ENCODE results near the gene OPN1MW.
"Not testable (repeated sequence)": the region's sequence is repeated elsewhere in the genome, so short reads cannot be mapped to it uniquely, and the experiment has no call there.

The OPN1MW gene

GRCh38 chrX:154157207-154157606 is 25.2 kb upstream of the OPN1MW start:
- not testable (repeated sequence) for H3K4me2 ChIP-seq (ENCODE audit: low read length); H3K36me3 ChIP-seq (ENCODE audit: insufficient read depth, low read length); H3K27me3 ChIP-seq (ENCODE audit: control insufficient read depth, insufficient read depth, low read length); H3K9me3 ChIP-seq (replicated peaks; ENCODE audit: low read length); H3K9ac ChIP-seq (ENCODE audit: low read depth, low read length); H3K4me3 ChIP-seq (ENCODE audit: low read length); H3K4me1 ChIP-seq (ENCODE audit: control insufficient read depth, insufficient read depth, low read length)

- H3K9me3 ChIP-seq (replicated peaks; ENCODE audit: low read length); H3K4me1 ChIP-seq (ENCODE audit: control insufficient read depth, insufficient read depth, low read length); H3K4me2 ChIP-seq (ENCODE audit: low read length); H3K4me3 ChIP-seq (ENCODE audit: low read length); H3K27me3 ChIP-seq (ENCODE audit: control insufficient read depth, insufficient read depth, low read length); H3K36me3 ChIP-seq (ENCODE audit: insufficient read depth, low read length); H3K9ac ChIP-seq (ENCODE audit: low read depth, low read length): not testable (repeated sequence)
Measured at GRCh38 chrX:154159345-154159744, 23.1 kb upstream of the OPN1MW start.

- not testable (repeated sequence) for H3K9me3 ChIP-seq (replicated peaks; ENCODE audit: low read length); H3K4me1 ChIP-seq (ENCODE audit: control insufficient read depth, insufficient read depth, low read length); H3K9ac ChIP-seq (ENCODE audit: low read depth, low read length); H3K36me3 ChIP-seq (ENCODE audit: insufficient read depth, low read length); H3K27me3 ChIP-seq (ENCODE audit: control insufficient read depth, insufficient read depth, low read length); H3K4me2 ChIP-seq (ENCODE audit: low read length); H3K4me3 ChIP-seq (ENCODE audit: low read length)
Measured at GRCh38 chrX:154164902-154165301, 17.5 kb upstream of the OPN1MW start.

- H3K36me3 ChIP-seq (ENCODE audit: insufficient read depth, low read length); H3K4me2 ChIP-seq (ENCODE audit: low read length): not testable (repeated sequence)
Measured at GRCh38 chrX:154168384-154168783, 14.0 kb upstream of the OPN1MW start.

GRCh38 chrX:154172535-154172943 is 9.9 kb upstream of the OPN1MW start:
- not testable (repeated sequence) for H3K4me2 ChIP-seq (ENCODE audit: low read length); H3K4me3 ChIP-seq (ENCODE audit: low read length); H3K36me3 ChIP-seq (ENCODE audit: insufficient read depth, low read length); H3K9ac ChIP-seq (ENCODE audit: low read depth, low read length); H3K4me1 ChIP-seq (ENCODE audit: control insufficient read depth, insufficient read depth, low read length); H3K9me3 ChIP-seq (replicated peaks; ENCODE audit: low read length); H3K27me3 ChIP-seq (ENCODE audit: control insufficient read depth, insufficient read depth, low read length)

More at GRCh38 chrX:154168384-154168783, 14.0 kb upstream of the OPN1MW start:
- H3K4me3 ChIP-seq (ENCODE audit: low read length); H3K27me3 ChIP-seq (ENCODE audit: control insufficient read depth, insufficient read depth, low read length); H3K9ac ChIP-seq (ENCODE audit: low read depth, low read length); H3K9me3 ChIP-seq (replicated peaks; ENCODE audit: low read length); H3K4me1 ChIP-seq (ENCODE audit: control insufficient read depth, insufficient read depth, low read length): not testable (repeated sequence)

GRCh38 chrX:154174356-154174755 is 8.0 kb upstream of the OPN1MW start:
- not testable (repeated sequence) for H3K9ac ChIP-seq (ENCODE audit: low read depth, low read length); H3K4me2 ChIP-seq (ENCODE audit: low read length); H3K4me1 ChIP-seq (ENCODE audit: control insufficient read depth, insufficient read depth, low read length); H3K4me3 ChIP-seq (ENCODE audit: low read length); H3K27me3 ChIP-seq (ENCODE audit: control insufficient read depth, insufficient read depth, low read length); H3K9me3 ChIP-seq (replicated peaks; ENCODE audit: low read length); H3K36me3 ChIP-seq (ENCODE audit: insufficient read depth, low read length)

GRCh38 chrX:154183794-154184193 is 1.4 kb downstream of the OPN1MW start:
- not testable (repeated sequence) for H3K4me3 ChIP-seq (ENCODE audit: low read length); H3K9ac ChIP-seq (ENCODE audit: low read depth, low read length); H3K4me2 ChIP-seq (ENCODE audit: low read length); H3K4me1 ChIP-seq (ENCODE audit: control insufficient read depth, insufficient read depth, low read length); H3K9me3 ChIP-seq (replicated peaks; ENCODE audit: low read length); H3K27me3 ChIP-seq (ENCODE audit: control insufficient read depth, insufficient read depth, low read length); H3K36me3 ChIP-seq (ENCODE audit: insufficient read depth, low read length)

- H3K4me1 ChIP-seq (ENCODE audit: control insufficient read depth, insufficient read depth, low read length); H3K9me3 ChIP-seq (replicated peaks; ENCODE audit: low read length); H3K4me3 ChIP-seq (ENCODE audit: low read length); H3K9ac ChIP-seq (ENCODE audit: low read depth, low read length); H3K27me3 ChIP-seq (ENCODE audit: control insufficient read depth, insufficient read depth, low read length); H3K4me2 ChIP-seq (ENCODE audit: low read length); H3K36me3 ChIP-seq (ENCODE audit: insufficient read depth, low read length): not testable (repeated sequence)
Measured at GRCh38 chrX:154192846-154193245, 10.4 kb downstream of the OPN1MW start.

- H3K9ac ChIP-seq (ENCODE audit: low read depth, low read length); H3K4me3 ChIP-seq (ENCODE audit: low read length); H3K9me3 ChIP-seq (replicated peaks; ENCODE audit: low read length); H3K27me3 ChIP-seq (ENCODE audit: control insufficient read depth, insufficient read depth, low read length); H3K4me2 ChIP-seq (ENCODE audit: low read length); H3K4me1 ChIP-seq (ENCODE audit: control insufficient read depth, insufficient read depth, low read length); H3K36me3 ChIP-seq (ENCODE audit: insufficient read depth, low read length): not testable (repeated sequence)
Measured at GRCh38 chrX:154194316-154194715, 11.9 kb downstream of the OPN1MW start.

GRCh38 chrX:154196466-154196865 is 14.1 kb downstream of the OPN1MW start:
- H3K36me3 ChIP-seq (ENCODE audit: insufficient read depth, low read length); H3K4me3 ChIP-seq (ENCODE audit: low read length); H3K4me1 ChIP-seq (ENCODE audit: control insufficient read depth, insufficient read depth, low read length); H3K9me3 ChIP-seq (replicated peaks; ENCODE audit: low read length); H3K4me2 ChIP-seq (ENCODE audit: low read length); H3K9ac ChIP-seq (ENCODE audit: low read depth, low read length); H3K27me3 ChIP-seq (ENCODE audit: control insufficient read depth, insufficient read depth, low read length): not testable (repeated sequence)

- H3K4me1 ChIP-seq (ENCODE audit: control insufficient read depth, insufficient read depth, low read length); H3K36me3 ChIP-seq (ENCODE audit: insufficient read depth, low read length); H3K9me3 ChIP-seq (replicated peaks; ENCODE audit: low read length); H3K9ac ChIP-seq (ENCODE audit: low read depth, low read length); H3K4me3 ChIP-seq (ENCODE audit: low read length); H3K4me2 ChIP-seq (ENCODE audit: low read length); H3K27me3 ChIP-seq (ENCODE audit: control insufficient read depth, insufficient read depth, low read length): not testable (repeated sequence)
Measured at GRCh38 chrX:154209670-154210418, 27.4 kb downstream of the OPN1MW start.

GRCh38 chrX:154211057-154211456 is 28.7 kb downstream of the OPN1MW start:
- H3K27me3 ChIP-seq (ENCODE audit: control insufficient read depth, insufficient read depth, low read length); H3K4me2 ChIP-seq (ENCODE audit: low read length); H3K4me3 ChIP-seq (ENCODE audit: low read length); H3K9ac ChIP-seq (ENCODE audit: low read depth, low read length); H3K36me3 ChIP-seq (ENCODE audit: insufficient read depth, low read length); H3K4me1 ChIP-seq (ENCODE audit: control insufficient read depth, insufficient read depth, low read length); H3K9me3 ChIP-seq (replicated peaks; ENCODE audit: low read length): not testable (repeated sequence)
